HG03103 (cell line): ENCODE results near the gene AHCYL2.
"Not testable (repeated sequence)": the region's sequence is repeated elsewhere in the genome, so short reads cannot be mapped to it uniquely, and the experiment has no call there.

Experiments used
- ATAC-seq: cut with Tn5 transposase; IDR thresholded peaks from one replicate; pipeline ENCODE4 v1.9.1; 2021; ENCODE audit warnings: low read depth; ENCODE audit not compliant: unreplicated experiment

AHCYL2 gene

GRCh38 chr7:129208667-129209066 lies 16.2 kb upstream of the AHCYL2 start:
- ATAC-seq: no peak

GRCh38 chr7:129209067-129209926 lies 15.5 kb upstream of the AHCYL2 start:
- ATAC-seq: no peak

GRCh38 chr7:129210256-129210988 lies 14.4 kb upstream of the AHCYL2 start:
- no peak for ATAC-seq

GRCh38 chr7:129210989-129211312 lies 13.9 kb upstream of the AHCYL2 start:
- ATAC-seq: no peak

- no peak for ATAC-seq
Measured at GRCh38 chr7:129212126-129212525, 12.7 kb upstream of the AHCYL2 start.

GRCh38 chr7:129212596-129212995 lies 12.2 kb upstream of the AHCYL2 start:
- no peak for ATAC-seq

GRCh38 chr7:129213828-129214227 lies 11.0 kb upstream of the AHCYL2 start:
- no peak for ATAC-seq

GRCh38 chr7:129215691-129216090 lies 9.1 kb upstream of the AHCYL2 start:
- ATAC-seq: not testable (repeated sequence)

- not testable (repeated sequence) for ATAC-seq
Measured at GRCh38 chr7:129216101-129216715, 8.6 kb upstream of the AHCYL2 start.

GRCh38 chr7:129216821-129217416 lies 7.9 kb upstream of the AHCYL2 start:
- ATAC-seq: not testable (repeated sequence)

GRCh38 chr7:129218514-129219062 lies 6.2 kb upstream of the AHCYL2 start:
- ATAC-seq: no peak

- ATAC-seq: not testable (repeated sequence)
Measured at GRCh38 chr7:129219166-129219565, 5.7 kb upstream of the AHCYL2 start.

- ATAC-seq: no peak
Measured at GRCh38 chr7:129222064-129222463, 2.8 kb upstream of the AHCYL2 start.

- ATAC-seq: peak; percentile 26
Measured at GRCh38 chr7:129225206-129225930, 538 bp downstream of the AHCYL2 start.

GRCh38 chr7:129225931-129226572 lies 1.2 kb downstream of the AHCYL2 start:
- ATAC-seq: no peak

- no peak for ATAC-seq
Measured at GRCh38 chr7:129227646-129228578, 3.1 kb downstream of the AHCYL2 start.

GRCh38 chr7:129228633-129229032 lies 3.8 kb downstream of the AHCYL2 start:
- no peak for ATAC-seq

GRCh38 chr7:129231666-129232065 lies 6.8 kb downstream of the AHCYL2 start:
- no peak for ATAC-seq

- no peak for ATAC-seq
Measured at GRCh38 chr7:129238546-129238945, 13.7 kb downstream of the AHCYL2 start.
